ENCODE data around the gene LIPG.

LIPG gene

DNA sequence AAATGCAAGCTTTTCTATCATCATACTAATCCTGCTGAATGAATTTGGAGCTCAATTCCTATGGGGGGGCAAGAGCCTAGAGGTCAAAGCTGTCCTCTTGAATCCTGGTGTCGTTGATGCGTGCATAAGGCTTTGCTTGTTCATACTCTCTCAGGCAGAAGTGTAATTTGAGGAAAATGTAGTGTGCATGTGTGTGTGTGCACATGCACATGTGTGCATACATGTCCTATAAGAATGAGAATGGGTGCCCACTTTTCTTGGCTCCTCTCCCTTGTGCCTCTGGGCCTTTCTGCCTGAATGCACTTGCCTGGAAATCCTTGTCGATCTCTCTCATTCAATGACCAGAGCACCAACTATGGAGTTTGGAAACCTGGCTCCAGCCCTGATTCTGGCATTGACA is 46.3 kb upstream of the LIPG start:
- ATAC-seq: no peak
- no peak for TF ChIP-seq GLIS3 (CRISPR knock-in tag; IDR thresholded peaks at IDR 0.05)
- TF ChIP-seq ZFP30 (CRISPR knock-in tag; IDR thresholded peaks at IDR 0.05): no peak
- TF ChIP-seq ZNF70 (CRISPR knock-in tag; IDR thresholded peaks at IDR 0.05): no peak
- no peak for TF ChIP-seq TOX (CRISPR knock-in tag; IDR thresholded peaks at IDR 0.05; ENCODE audit: borderline replicate concordance)

DNA sequence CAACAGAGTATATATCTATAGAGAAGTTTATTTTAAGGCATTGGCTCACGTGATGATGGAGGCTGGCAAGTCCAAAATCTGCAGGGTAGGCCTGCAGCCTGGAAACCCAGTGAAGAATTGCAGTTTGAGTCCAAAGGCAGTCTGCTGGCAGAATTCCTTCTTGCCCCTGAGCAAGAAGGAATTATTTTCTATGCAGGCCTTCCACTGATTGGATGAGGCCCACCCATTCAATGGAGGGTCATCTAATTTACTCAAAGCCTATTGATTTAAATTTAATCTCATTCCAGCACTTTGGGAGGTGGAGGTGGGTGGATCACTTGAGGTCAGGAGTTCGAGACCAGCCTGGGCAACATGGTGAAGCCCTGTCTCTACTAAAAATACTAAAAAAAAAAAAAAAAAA is 44.4 kb upstream of the LIPG start:
- no peak for ATAC-seq
- TF ChIP-seq TOX (CRISPR knock-in tag; IDR thresholded peaks at IDR 0.05; ENCODE audit: borderline replicate concordance): no peak
- TF ChIP-seq, protein P1, sequence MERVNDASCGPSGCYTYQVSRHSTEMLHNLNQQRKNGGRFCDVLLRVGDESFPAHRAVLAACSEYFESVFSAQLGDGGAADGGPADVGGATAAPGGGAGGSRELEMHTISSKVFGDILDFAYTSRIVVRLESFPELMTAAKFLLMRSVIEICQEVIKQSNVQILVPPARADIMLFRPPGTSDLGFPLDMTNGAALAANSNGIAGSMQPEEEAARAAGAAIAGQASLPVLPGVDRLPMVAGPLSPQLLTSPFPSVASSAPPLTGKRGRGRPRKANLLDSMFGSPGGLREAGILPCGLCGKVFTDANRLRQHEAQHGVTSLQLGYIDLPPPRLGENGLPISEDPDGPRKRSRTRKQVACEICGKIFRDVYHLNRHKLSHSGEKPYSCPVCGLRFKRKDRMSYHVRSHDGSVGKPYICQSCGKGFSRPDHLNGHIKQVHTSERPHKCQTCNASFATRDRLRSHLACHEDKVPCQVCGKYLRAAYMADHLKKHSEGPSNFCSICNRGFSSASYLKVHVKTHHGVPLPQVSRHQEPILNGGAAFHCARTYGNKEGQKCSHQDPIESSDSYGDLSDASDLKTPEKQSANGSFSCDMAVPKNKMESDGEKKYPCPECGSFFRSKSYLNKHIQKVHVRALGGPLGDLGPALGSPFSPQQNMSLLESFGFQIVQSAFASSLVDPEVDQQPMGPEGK (CRISPR knock-in tag; IDR thresholded peaks at IDR 0.05; ENCODE audit: borderline replicate concordance): no peak
- TF ChIP-seq TCF4 (CRISPR knock-in tag; IDR thresholded peaks at IDR 0.05; ENCODE audit: borderline replicate concordance): no peak

DNA sequence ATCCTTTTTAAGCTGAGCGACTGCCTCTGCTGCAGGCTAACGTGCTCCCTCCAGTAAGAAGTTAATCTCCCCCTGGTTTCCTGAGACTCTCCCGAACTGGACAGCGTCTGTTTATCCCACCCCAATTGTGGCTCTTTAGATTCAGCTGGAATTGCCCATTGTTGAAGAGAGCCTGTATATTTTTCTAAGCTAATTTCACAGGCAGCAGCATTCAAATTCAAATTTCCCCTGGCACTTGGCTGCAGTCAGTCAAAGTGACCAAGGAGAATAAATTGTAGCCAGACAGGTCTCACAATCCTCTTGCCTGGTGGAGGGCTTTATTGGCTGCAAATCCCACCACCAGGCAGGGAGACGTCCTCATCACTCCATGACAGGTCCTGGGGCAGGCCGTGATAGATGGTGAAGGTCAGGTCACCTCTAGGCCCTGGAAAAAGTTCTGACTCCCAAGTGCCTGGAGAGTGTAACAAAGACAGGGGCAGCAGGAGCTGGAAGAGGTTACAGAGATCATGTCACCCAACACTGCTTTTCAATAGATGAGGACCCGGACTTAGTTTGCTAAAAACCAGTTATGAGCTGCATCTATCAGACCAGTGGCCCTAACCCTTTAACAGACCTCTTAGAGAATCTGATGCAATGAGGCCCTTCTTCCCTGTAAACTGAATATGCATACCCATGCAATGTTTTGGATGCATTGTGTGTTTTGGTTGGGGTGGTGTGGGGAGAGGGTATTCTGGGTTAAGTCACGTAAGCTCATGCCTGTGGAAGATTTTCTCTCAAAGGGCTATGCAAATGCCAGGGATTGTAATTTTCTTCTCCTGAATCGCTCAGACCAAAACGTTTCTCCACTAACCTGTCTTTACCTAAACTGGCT is 42.5 kb upstream of the LIPG start:
- no peak for ATAC-seq
- TF ChIP-seq TCF4 (CRISPR knock-in tag; IDR thresholded peaks at IDR 0.05; ENCODE audit: borderline replicate concordance) (no peak), CSDC2 (CRISPR knock-in tag; IDR thresholded peaks at IDR 0.05) (no peak), BACH2 (CRISPR knock-in tag; IDR thresholded peaks at IDR 0.05; ENCODE audit: borderline replicate concordance) (no peak), ZFP3 (CRISPR knock-in tag; IDR thresholded peaks at IDR 0.05) (no peak), ESRRG (CRISPR knock-in tag; IDR thresholded peaks at IDR 0.05) (no peak), ZNF565 (CRISPR knock-in tag; conservative IDR thresholded peaks at IDR 0.05; ENCODE audit: low read depth) (no peak), GLIS3 (CRISPR knock-in tag; IDR thresholded peaks at IDR 0.05) (no peak), ZNF8 (CRISPR knock-in tag; IDR thresholded peaks at IDR 0.05) (no peak)
- TF ChIP-seq, protein P2, sequence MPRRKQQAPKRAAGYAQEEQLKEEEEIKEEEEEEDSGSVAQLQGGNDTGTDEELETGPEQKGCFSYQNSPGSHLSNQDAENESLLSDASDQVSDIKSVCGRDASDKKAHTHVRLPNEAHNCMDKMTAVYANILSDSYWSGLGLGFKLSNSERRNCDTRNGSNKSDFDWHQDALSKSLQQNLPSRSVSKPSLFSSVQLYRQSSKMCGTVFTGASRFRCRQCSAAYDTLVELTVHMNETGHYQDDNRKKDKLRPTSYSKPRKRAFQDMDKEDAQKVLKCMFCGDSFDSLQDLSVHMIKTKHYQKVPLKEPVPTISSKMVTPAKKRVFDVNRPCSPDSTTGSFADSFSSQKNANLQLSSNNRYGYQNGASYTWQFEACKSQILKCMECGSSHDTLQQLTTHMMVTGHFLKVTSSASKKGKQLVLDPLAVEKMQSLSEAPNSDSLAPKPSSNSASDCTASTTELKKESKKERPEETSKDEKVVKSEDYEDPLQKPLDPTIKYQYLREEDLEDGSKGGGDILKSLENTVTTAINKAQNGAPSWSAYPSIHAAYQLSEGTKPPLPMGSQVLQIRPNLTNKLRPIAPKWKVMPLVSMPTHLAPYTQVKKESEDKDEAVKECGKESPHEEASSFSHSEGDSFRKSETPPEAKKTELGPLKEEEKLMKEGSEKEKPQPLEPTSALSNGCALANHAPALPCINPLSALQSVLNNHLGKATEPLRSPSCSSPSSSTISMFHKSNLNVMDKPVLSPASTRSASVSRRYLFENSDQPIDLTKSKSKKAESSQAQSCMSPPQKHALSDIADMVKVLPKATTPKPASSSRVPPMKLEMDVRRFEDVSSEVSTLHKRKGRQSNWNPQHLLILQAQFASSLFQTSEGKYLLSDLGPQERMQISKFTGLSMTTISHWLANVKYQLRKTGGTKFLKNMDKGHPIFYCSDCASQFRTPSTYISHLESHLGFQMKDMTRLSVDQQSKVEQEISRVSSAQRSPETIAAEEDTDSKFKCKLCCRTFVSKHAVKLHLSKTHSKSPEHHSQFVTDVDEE (CRISPR knock-in tag; IDR thresholded peaks at IDR 0.05): no peak

DNA sequence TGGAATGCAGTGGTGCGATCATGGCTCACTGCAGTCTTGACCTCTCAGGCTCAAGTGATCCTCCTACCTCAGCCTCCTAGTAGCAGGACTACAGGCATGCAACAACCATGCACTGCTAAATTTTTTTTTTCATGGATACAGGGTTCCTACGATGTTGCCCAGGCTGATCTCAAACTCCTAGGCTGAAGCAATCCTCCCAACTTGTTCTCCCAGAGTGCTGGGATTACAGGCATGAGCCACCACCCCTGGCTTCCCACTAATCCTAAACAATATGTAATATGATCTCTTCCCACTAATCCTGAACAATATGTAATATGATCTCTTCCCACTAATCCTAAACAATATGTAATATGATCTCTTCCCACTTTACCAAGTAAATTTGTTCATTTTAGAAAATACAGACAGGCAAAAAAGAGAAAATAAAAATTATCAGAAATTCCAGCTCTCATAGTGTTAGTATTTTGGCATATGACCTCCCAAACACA is 41.2 kb upstream of the LIPG start:
- TF ChIP-seq ZNF565 (CRISPR knock-in tag; conservative IDR thresholded peaks at IDR 0.05; ENCODE audit: low read depth) (no peak), ZNF8 (CRISPR knock-in tag; IDR thresholded peaks at IDR 0.05) (no peak), ARNTL (CRISPR knock-in tag; IDR thresholded peaks at IDR 0.05; ENCODE audit: borderline replicate concordance, low read depth) (no peak), ZFP30 (CRISPR knock-in tag; IDR thresholded peaks at IDR 0.05) (no peak), ISL1 (CRISPR knock-in tag; IDR thresholded peaks at IDR 0.05) (no peak), TOX (CRISPR knock-in tag; IDR thresholded peaks at IDR 0.05; ENCODE audit: borderline replicate concordance) (no peak), ZC3H10 (CRISPR knock-in tag; IDR thresholded peaks at IDR 0.05) (no peak)
- TF ChIP-seq, protein P2 (CRISPR knock-in tag; IDR thresholded peaks at IDR 0.05): no peak
- TF ChIP-seq, protein P3, sequence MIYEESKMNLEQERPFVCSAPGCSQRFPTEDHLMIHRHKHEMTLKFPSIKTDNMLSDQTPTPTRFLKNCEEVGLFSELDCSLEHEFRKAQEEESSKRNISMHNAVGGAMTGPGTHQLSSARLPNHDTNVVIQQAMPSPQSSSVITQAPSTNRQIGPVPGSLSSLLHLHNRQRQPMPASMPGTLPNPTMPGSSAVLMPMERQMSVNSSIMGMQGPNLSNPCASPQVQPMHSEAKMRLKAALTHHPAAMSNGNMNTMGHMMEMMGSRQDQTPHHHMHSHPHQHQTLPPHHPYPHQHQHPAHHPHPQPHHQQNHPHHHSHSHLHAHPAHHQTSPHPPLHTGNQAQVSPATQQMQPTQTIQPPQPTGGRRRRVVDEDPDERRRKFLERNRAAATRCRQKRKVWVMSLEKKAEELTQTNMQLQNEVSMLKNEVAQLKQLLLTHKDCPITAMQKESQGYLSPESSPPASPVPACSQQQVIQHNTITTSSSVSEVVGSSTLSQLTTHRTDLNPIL (CRISPR knock-in tag; IDR thresholded peaks at IDR 0.05; ENCODE audit: low read depth): no peak
- TF ChIP-seq, protein P4, sequence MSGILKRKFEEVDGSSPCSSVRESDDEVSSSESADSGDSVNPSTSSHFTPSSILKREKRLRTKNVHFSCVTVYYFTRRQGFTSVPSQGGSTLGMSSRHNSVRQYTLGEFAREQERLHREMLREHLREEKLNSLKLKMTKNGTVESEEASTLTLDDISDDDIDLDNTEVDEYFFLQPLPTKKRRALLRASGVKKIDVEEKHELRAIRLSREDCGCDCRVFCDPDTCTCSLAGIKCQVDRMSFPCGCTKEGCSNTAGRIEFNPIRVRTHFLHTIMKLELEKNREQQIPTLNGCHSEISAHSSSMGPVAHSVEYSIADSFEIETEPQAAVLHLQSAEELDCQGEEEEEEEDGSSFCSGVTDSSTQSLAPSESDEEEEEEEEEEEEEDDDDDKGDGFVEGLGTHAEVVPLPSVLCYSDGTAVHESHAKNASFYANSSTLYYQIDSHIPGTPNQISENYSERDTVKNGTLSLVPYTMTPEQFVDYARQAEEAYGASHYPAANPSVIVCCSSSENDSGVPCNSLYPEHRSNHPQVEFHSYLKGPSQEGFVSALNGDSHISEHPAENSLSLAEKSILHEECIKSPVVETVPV (CRISPR knock-in tag; IDR thresholded peaks at IDR 0.05): no peak
- peak; percentile 32; the same call in 2 of the 3 replicates for ATAC-seq

Measured in SK-N-SH treated with all-trans-retinoic acid at 6 μM for 48 hours (cell line).